ENCODE data around the gene LGI4. TPM values are rescaled to one million over a fixed set of nuclear protein-coding genes. Genes with fewer than 3 reads are reported as not detected.

Gene LGI4
- total and polyA plus RNA-seq, 4 donors: 0.18 to 1.5 (median 1.1) TPM

GRCh38 chr19:35118268-35119020 is 16.4 kb downstream of the LGI4 start:
- Histone ChIP-seq H3K4me3 (ENCODE audit: low read depth in 1 of 3, low read length in 3 of 3) (no peak overlapping the region), H3K9ac (ENCODE audit: low read depth in 1 of 2, low read length in 2 of 2) (no peak overlapping the region), H3K27me3 (ENCODE audit: control insufficient read depth in 4 of 4, insufficient read depth in 4 of 4, low read length in 3 of 4) (no peaks in the 10 kb centered on the region), H3K9me3 (ENCODE audit: control insufficient read depth in 4 of 4, low read length in 3 of 4) (no peaks in the 10 kb centered on the region), H3K36me3 (ENCODE audit: control insufficient read depth in 4 of 4, insufficient read depth in 3 of 4, low read depth in 1 of 4, low read length in 3 of 4) (no peaks in the 10 kb centered on the region), H3K4me1 (ENCODE audit: control insufficient read depth in 4 of 4, insufficient read depth in 4 of 4, low read length in 3 of 4) (peaks cover 2 to 13% (median 8%) of the 10 kb centered on the region in 4 donors), H3K27ac (ENCODE audit: low read depth in 1 of 2, low read length in 2 of 2) (no peak overlapping the region)
- TF ChIP-seq TAF1 (conservative IDR thresholded peaks at IDR 0.05) (no peak), YY1 (IDR thresholded peaks at IDR 0.05) (no peak), FOXA2 (IDR thresholded peaks at IDR 0.05) (no peak), RAD21 (IDR thresholded peaks at IDR 0.05) (no peak), NR2F2 (IDR thresholded peaks at IDR 0.05) (no peak), ZBTB33 (IDR thresholded peaks at IDR 0.05) (no peak), SP1 (IDR thresholded peaks at IDR 0.05) (no peak), GABPA (IDR thresholded peaks at IDR 0.05 in 1 of 2, conservative IDR thresholded peaks at IDR 0.05 in 1 of 2) (no peak), JUND (IDR thresholded peaks at IDR 0.05) (no peak), HNF4G (IDR thresholded peaks at IDR 0.05) (no peak), HNF4A (conservative IDR thresholded peaks at IDR 0.05) (no peak), ATF3 (IDR thresholded peaks at IDR 0.05) (no peak), EGR1 (IDR thresholded peaks at IDR 0.05; ENCODE audit: low read depth in 2 of 2) (no peak), MAX (IDR thresholded peaks at IDR 0.05) (no peak), FOXA1 (IDR thresholded peaks at IDR 0.05) (no peak), CTCF (IDR thresholded peaks at IDR 0.05; ENCODE audit: low read depth, low read length, missing input control) (no peak), REST (IDR thresholded peaks at IDR 0.05) (no peak)
- 86% methylated on average over 13 of the region's 13 CpGs for WGBS
- no peak for DNase-seq (ENCODE audit: low spot score)
